ENCODE data around the gene TMEM201.

Gene TMEM201

DNA sequence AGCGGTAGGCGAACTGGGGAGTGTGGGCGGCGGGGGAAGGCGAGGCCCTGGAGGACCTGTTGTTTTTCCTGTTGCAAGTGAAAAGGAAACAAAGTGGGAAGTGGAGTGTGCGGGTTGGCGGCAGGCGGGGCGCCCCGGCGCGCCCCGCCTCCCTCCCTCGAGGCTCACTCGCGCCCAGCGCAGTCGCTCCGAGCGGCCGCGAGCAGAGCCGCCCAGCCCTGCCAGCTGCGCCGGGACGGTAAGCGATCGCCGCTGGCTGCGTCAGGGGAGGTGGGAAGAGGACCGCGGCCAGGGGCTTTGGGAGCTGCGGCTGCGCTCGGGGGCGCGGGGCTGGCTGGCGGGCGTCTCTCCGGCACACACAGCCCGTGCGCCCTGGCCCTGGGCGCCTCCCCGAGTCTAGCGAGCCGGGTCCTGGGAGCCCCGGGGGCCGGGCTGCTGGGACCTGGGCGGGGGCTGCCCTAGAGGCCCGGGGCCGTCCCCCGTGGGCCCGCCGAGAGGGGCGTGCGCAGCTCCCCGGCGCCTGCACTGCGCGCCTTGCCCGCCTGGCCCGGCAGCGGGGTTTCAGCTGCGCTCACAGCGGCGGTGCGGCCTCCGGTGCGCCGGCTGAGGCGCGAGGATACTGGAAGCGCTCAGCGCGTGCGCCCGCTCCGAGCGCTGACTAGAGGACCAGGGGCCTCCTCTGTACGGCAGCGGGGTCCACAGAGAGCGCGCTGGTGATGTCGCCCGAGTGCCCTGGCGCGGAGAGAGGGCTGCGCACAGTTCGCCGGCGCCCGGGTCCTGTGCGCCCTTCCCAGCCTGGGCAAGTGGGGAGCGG, 63.1 kb downstream of the TMEM201 start, which contains the start of gene PIK3CD:
TSS of gene PIK3CD (plus strand) at position 167 of the 814 bp plus-strand sequence. CDS start 58,725 bp downstream, outside the sequence.
- no peak within 1 kb of the TSS for H3K4me3 ChIP-seq (ENCODE audit: low read depth, low read length)
- DNase-seq (ENCODE audit: low read depth), result no peak
- TF ChIP-seq, protein P1, sequence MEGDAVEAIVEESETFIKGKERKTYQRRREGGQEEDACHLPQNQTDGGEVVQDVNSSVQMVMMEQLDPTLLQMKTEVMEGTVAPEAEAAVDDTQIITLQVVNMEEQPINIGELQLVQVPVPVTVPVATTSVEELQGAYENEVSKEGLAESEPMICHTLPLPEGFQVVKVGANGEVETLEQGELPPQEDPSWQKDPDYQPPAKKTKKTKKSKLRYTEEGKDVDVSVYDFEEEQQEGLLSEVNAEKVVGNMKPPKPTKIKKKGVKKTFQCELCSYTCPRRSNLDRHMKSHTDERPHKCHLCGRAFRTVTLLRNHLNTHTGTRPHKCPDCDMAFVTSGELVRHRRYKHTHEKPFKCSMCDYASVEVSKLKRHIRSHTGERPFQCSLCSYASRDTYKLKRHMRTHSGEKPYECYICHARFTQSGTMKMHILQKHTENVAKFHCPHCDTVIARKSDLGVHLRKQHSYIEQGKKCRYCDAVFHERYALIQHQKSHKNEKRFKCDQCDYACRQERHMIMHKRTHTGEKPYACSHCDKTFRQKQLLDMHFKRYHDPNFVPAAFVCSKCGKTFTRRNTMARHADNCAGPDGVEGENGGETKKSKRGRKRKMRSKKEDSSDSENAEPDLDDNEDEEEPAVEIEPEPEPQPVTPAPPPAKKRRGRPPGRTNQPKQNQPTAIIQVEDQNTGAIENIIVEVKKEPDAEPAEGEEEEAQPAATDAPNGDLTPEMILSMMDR (IDR thresholded peaks at IDR 0.05; ENCODE audit: control insufficient read depth, extremely low read depth, insufficient read depth), result no peak

DNA sequence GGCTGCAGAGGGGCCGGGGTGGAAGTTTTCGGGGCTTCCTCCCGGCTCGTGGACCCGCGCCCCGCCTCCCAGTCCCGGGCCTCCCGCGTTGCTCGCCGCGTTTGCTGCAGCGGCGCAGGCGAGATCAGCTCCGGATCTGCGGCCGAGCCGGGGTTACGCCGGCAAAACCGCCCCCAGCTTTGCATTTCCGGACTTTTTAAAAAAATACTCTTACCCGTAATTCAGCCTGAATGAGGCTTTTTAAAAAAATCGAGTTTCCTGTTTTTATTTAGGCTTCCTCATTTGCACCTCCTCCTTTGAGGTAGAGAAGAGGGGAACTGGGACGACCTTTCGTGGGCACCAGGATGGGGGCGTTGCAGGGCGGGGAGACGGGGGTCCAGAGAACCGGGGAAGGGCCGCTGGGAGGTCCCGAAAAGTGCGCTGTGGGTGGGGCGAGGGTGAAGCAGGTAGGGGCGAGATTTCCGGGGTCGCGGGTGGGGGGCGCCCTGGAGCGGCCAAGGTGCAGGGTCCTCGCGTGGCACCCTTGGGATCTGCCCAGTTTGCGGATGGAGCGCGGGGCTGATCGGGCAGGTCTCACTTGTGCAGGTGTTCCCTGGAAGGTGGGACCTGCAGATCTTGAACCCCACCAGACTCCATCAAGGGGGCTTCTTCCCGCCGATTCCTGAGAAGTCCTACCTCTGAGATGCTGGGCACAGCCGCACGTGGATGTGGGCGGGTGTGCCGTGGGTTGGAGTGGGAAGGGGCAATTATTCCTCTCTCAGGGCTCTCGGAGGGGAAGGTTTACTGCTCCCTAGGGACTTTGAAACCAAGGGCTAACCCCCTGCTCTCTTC, 63.9 kb downstream of the TMEM201 start:
- no peak for DNase-seq (ENCODE audit: low read depth)
- TF ChIP-seq, protein P1 (IDR thresholded peaks at IDR 0.05; ENCODE audit: control insufficient read depth, extremely low read depth, insufficient read depth), result no peak
- no peak overlapping the region for H3K4me3 ChIP-seq (ENCODE audit: low read depth, low read length)

DNA sequence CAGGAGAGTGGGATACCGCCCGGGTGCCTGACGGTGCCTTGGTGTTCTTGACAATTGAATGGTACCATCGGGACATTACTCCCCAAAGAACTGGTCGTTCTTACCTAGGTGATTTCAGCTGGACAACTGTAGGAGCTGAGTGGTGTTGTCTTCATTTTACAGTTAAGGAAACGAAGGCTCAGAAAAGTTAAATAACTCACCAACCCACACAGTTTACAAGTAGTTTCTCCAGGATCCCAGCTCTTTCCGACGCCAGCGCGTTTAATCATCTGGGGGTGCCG, 64.4 kb downstream of the TMEM201 start:
- TF ChIP-seq, protein P1 (IDR thresholded peaks at IDR 0.05; ENCODE audit: control insufficient read depth, extremely low read depth, insufficient read depth), result no peak
- no peak for DNase-seq (ENCODE audit: low read depth)
- H3K4me3 ChIP-seq (ENCODE audit: low read depth, low read length), result no peak overlapping the region

DNA sequence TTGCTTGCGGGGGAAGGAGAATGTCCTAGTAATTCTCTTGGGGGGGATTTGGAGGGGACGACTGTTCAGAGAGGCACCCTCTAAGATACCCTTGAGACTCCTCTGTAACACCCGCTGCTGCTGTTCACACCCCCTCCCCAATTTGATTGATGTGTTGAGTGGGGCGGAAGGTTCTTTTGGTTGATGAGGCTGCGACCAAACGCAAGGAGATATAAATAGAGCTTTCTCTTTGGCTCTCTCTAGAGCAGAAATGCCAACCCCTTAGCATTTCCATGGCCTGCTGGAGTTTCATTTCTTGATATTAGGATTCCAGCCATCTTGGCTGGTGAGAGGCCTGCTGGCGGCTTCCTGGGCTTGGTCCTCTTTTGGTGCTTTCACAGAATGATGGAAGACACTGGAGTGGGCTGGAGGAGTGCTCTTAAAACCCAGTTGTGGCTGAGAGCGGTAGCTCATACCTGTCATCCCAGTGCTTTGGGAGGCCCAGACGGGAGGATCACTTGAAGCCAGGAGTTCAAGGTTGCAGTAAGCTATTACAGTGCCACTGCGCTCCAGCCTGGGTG, 64.9 kb downstream of the TMEM201 start:
- H3K4me3 ChIP-seq (ENCODE audit: low read depth, low read length), result no peak overlapping the region
- TF ChIP-seq, protein P1 (IDR thresholded peaks at IDR 0.05; ENCODE audit: control insufficient read depth, extremely low read depth, insufficient read depth), result no peak
- DNase-seq (ENCODE audit: low read depth), result no peak

DNA sequence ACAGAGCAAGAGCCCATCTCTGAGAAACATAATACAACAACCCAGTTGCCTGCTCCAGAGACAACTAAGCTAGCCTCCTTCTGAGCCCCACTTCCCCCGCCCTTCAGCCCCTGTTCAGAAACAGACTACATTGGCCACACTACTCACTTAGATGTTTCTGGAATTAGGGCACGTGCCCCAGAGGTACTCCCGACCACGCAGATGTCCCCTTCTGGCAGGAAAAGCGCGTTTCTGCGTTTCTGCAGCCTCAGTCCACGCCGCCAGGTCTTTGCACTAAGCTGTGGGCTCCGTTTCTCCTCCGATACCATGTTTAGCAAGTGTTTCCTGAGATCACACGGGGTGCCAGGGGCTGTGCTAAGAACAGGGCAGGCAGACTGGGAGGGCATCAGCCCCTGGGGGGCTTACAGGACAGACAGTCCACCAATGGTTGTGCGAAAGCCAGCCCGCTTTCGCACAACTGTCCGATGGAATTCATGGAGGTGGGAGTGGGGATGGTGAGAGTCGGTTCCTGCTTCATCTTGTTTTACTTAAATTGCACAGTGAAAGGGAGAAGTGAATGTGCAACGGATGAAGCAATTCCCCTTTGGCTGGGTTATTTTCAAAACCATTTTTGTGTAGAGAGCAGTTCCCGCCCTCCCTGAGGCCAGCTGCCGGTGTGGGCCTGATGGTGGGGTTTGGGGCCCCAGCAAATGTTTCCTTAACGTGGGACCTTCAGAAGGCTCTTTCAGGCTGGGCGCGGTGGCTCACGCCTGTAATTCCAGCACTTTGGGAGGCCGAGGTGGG, 65.5 kb downstream of the TMEM201 start:
- no peak for DNase-seq (ENCODE audit: low read depth)
- TF ChIP-seq, protein P1 (IDR thresholded peaks at IDR 0.05; ENCODE audit: control insufficient read depth, extremely low read depth, insufficient read depth), result no peak
- H3K4me3 ChIP-seq (ENCODE audit: low read depth, low read length), result no peak overlapping the region
